Type B pancreatic cell (in vitro differentiated cells): ENCODE measurements around the gene AFAP1L1. TPM values are rescaled to one million over a fixed set of nuclear protein-coding genes. Genes with fewer than 3 reads are reported as not detected.

Source experiments
- DNase-seq: peaks from one replicate; pipeline ENCODE4 v3.0.0; 2021; ENCODE audit warnings: mixed read lengths; ENCODE audit not compliant: unreplicated experiment; ENCODE audit errors: extremely low spot score
- H3K27ac Mint-ChIP-seq: 2 replicates; pipeline ENCODE4 v1.8.0; 2021; ENCODE audit warnings: mild to moderate bottlenecking, mixed read lengths
- H3K27me3 Mint-ChIP-seq: 2 replicates; pipeline ENCODE4 v1.8.0; 2021; ENCODE audit warnings: mixed read lengths
- H3K36me3 Mint-ChIP-seq: 2 replicates; pipeline ENCODE4 v1.8.0; 2021; ENCODE audit warnings: mixed read lengths
- H3K4me1 Mint-ChIP-seq: one replicate; pipeline ENCODE4 v1.8.0; 2021; ENCODE audit warnings: mixed read lengths; ENCODE audit not compliant: unreplicated experiment
- H3K4me3 Mint-ChIP-seq: 2 replicates; pipeline ENCODE4 v1.8.0; 2021; ENCODE audit warnings: mild to moderate bottlenecking, mixed read lengths
- H3K9me3 Mint-ChIP-seq: 2 replicates; pipeline ENCODE4 v1.8.0; 2021; ENCODE audit warnings: mixed read lengths
- total RNA-seq: library from RNA; stranded (reverse); gene quantifications from 2 replicates; pipeline ENCODE4 v1.2.1, GENCODE V29; 2021; ENCODE audit warnings: low replicate concordance
- TF ChIP-seq, protein P1 (sequence below): fragments of 200-600 bp; sonication (generic); conservative IDR thresholded peaks from 2 replicates; pipeline ENCODE4 v1.5.0; 2021; ENCODE audit warnings: antibody characterized with exemption, mild to moderate bottlenecking

AFAP1L1 gene
- total RNA-seq, 1 donor from 2014 or later: 6.4 TPM

DNA sequence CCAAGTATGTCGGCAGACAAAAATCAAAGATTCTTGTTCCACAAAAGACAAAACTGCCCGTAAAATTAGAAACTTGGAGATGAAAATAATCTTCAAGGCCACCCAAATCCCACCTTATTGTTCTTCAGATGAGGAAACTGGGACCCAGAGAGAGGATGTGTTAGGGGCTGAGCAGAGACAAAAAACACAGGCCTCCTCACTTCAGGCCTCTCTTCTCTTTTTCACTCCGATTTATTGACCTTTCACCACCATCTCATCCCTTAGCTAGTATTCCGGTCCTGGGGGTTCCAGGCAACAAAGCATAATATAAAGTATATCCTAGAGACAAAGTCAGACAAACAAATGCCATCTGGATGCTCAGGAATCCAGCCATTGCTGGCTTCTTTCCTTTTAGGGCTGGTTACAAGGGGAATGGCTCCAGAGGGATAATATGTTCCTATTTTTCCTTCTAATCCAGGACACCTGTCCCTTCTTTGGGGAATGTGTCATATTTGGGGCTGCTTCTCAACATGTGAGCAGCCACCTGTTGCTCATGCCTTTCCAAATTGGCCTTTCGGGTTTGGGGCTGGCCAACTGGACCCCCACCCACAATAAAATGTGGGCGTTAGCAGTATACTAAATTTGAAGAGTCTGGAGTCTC lies 42.2 kb upstream of the AFAP1L1 start:
- Mint-ChIP-seq H3K4me1 (peaks cover 5% of the 10 kb centered on the region), H3K9me3 (no peaks in the 10 kb centered on the region), H3K27ac (no peak overlapping the region), H3K27me3 (peaks cover 24% of the 10 kb centered on the region), H3K4me3 (no peak overlapping the region), H3K36me3 (no peaks in the 10 kb centered on the region)
- TF ChIP-seq, protein P1, sequence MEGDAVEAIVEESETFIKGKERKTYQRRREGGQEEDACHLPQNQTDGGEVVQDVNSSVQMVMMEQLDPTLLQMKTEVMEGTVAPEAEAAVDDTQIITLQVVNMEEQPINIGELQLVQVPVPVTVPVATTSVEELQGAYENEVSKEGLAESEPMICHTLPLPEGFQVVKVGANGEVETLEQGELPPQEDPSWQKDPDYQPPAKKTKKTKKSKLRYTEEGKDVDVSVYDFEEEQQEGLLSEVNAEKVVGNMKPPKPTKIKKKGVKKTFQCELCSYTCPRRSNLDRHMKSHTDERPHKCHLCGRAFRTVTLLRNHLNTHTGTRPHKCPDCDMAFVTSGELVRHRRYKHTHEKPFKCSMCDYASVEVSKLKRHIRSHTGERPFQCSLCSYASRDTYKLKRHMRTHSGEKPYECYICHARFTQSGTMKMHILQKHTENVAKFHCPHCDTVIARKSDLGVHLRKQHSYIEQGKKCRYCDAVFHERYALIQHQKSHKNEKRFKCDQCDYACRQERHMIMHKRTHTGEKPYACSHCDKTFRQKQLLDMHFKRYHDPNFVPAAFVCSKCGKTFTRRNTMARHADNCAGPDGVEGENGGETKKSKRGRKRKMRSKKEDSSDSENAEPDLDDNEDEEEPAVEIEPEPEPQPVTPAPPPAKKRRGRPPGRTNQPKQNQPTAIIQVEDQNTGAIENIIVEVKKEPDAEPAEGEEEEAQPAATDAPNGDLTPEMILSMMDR: peak; percentile 15
- no peak for DNase-seq

DNA sequence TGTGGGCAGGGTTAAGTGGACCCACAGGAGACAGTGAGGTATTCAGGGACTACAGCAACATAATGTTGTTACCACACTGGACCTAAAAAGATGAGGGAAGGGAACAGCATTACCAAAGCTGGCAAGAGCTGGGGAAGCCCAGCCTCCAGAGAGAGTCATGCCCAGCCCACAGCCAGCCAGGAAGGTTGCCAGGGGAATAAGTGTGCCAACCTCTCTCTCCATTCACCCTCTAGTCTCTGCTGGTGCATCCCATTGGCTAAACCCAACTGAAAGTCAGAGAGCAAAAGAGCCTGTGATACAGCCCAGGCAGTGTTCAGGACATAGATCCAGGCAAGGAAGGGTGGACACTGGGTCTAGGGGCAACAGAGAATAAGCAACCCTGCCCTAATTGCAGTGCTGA lies 35.8 kb upstream of the AFAP1L1 start:
- DNase-seq: no peak
- no peaks in the 10 kb centered on the region for H3K36me3 Mint-ChIP-seq
- no peaks in the 10 kb centered on the region for H3K4me1 Mint-ChIP-seq
- H3K27ac Mint-ChIP-seq: no peak overlapping the region
- H3K27me3 Mint-ChIP-seq: peaks cover 66% of the 10 kb centered on the region
- TF ChIP-seq, protein P1: no peak
- no peak overlapping the region for H3K4me3 Mint-ChIP-seq
- H3K9me3 Mint-ChIP-seq: no peaks in the 10 kb centered on the region

DNA sequence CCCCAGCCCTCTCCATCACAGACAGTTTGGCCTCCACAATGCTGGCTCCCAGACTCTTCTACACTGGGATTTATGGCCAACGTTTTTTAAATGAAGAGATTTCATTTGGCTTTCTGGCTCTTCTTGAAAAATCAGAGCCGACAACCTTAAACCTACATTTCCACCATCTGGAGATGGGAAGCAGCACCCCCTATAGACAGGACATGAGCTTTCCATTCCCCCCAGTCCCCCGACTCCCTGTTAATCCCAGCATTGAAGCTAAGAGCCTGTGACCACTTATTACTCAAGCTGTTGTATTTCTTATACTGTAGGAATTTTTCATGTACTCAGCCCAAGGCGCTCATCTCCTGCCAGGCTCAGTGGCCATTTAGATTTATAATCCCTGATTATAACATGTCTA lies 34.0 kb upstream of the AFAP1L1 start:
- Mint-ChIP-seq H3K4me3 (no peak overlapping the region), H3K27ac (no peak overlapping the region)

DNA sequence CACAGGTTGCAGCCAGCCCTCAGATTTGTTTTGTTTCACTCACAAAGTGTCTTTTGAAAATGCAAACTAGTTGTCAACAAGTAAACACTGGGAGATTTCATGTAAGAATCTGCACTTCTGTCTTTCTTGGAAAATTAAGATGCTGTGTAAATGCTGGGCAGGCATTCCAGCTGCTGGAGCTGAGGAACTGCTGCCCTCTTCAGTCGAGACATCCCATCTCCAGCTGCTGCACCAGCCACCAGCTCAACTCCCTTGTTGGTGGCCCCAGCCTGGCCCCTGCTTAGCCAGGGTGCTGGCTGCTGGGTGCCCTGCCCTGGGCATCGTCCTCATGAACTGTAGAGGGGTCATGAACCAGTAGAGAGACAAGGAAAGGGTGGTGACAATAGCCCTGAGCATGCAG lies 33.1 kb upstream of the AFAP1L1 start:
- Mint-ChIP-seq H3K4me1 (no peaks in the 10 kb centered on the region), H3K9me3 (no peaks in the 10 kb centered on the region), H3K27me3 (peaks cover 76% of the 10 kb centered on the region), H3K4me3 (no peak overlapping the region), H3K27ac (no peak overlapping the region), H3K36me3 (no peaks in the 10 kb centered on the region)
- TF ChIP-seq, protein P1: no peak
- no peak for DNase-seq

More for the DNA sequence above, 34.0 kb upstream of the AFAP1L1 start:
- DNase-seq: no peak
- no peaks in the 10 kb centered on the region for H3K9me3 Mint-ChIP-seq
- no peaks in the 10 kb centered on the region for H3K36me3 Mint-ChIP-seq
- H3K27me3 Mint-ChIP-seq: peaks cover 74% of the 10 kb centered on the region
- TF ChIP-seq, protein P1: no peak
- H3K4me1 Mint-ChIP-seq: no peaks in the 10 kb centered on the region

DNA sequence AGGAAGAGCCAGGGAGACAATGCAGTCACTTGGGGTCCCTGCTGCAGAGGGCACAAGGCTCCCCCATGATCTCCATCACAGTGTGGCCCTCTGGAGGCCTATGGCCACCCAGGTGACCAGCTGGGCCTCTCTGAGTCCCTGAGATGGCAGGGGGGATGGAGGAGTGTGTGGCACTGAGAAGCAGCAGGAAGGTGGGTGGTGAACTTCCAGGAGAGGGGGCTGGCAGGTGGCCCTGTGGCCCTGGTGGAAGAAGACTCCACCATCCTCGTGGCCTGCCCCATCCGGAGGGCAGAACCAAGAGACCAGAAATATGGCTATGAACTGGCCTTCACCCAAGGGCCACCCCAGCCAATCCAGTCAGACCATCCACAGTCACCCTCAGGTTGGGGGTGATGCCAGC lies 31.7 kb upstream of the AFAP1L1 start:
- H3K4me3 Mint-ChIP-seq: no peak overlapping the region
- H3K9me3 Mint-ChIP-seq: no peaks in the 10 kb centered on the region
- TF ChIP-seq, protein P1: no peak
- H3K27me3 Mint-ChIP-seq: peaks cover 73% of the 10 kb centered on the region
- no peak for DNase-seq
- no peak overlapping the region for H3K27ac Mint-ChIP-seq
- no peaks in the 10 kb centered on the region for H3K36me3 Mint-ChIP-seq
- no peaks in the 10 kb centered on the region for H3K4me1 Mint-ChIP-seq
